Measurements from ENCODE around the gene ZBTB20.

GRCh38 chr3:114400371-114400770 lies 746.7 kb downstream of the ZBTB20 start:
- TF ChIP-seq CTCF (IDR thresholded peaks at IDR 0.05; ENCODE audit: insufficient read depth, low read length), result no peak
- no peak for TF ChIP-seq REST (IDR thresholded peaks at IDR 0.05; ENCODE audit: insufficient replicate concordance, low read depth)
